RCC 7860 (cell line): Measurements from ENCODE around the gene AARS1.
"Not testable (repeated sequence)": the region's sequence is repeated elsewhere in the genome, so short reads cannot be mapped to it uniquely, and the experiment has no call there.

Experiments used
- DNase-seq: peaks from one replicate; pipeline ENCODE4 v3.0.0-alpha.2; 2015; ENCODE audit warnings: low spot score
- FAIRE-seq: peaks from 2 replicates; lab custom pipeline; 2012; peaks lifted over from hg19 to GRCh38; lab: Jason Lieb, UNC

The AARS1 gene

GRCh38 chr16:70289229-70290094 lies at the start of gene AARS1:
TSS of gene AARS1 (minus strand) at chr16:70289506. CDS start at chr16:70282763, 6,743 bp downstream.
- DNase-seq: peak; percentile 98
- FAIRE-seq: peak; percentile 62

- FAIRE-seq: no peak
- no peak for DNase-seq
These were observed 48.5 kb upstream of the AARS1 start for GRCh38 chr16:70337814-70338213.

DNA sequence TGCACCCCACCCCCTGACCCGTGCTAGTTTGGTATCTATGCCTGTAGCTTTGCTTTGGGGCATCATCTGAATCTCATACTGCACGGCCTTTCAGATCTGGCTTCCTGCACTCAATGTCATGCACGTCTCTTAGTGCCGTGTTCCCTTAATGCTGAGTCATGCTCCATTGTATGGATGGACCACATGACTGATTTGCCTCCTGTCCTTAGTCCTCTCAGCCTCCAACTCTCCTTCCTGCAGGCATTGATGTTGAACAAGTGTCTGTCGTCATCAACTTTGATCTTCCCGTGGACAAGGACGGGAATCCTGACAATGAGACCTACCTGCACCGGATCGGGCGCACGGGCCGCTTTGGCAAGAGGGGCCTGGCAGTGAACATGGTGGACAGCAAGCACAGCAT lies 43.4 kb upstream of the AARS1 start:
- not testable (repeated sequence) for FAIRE-seq, DNase-seq

DNA sequence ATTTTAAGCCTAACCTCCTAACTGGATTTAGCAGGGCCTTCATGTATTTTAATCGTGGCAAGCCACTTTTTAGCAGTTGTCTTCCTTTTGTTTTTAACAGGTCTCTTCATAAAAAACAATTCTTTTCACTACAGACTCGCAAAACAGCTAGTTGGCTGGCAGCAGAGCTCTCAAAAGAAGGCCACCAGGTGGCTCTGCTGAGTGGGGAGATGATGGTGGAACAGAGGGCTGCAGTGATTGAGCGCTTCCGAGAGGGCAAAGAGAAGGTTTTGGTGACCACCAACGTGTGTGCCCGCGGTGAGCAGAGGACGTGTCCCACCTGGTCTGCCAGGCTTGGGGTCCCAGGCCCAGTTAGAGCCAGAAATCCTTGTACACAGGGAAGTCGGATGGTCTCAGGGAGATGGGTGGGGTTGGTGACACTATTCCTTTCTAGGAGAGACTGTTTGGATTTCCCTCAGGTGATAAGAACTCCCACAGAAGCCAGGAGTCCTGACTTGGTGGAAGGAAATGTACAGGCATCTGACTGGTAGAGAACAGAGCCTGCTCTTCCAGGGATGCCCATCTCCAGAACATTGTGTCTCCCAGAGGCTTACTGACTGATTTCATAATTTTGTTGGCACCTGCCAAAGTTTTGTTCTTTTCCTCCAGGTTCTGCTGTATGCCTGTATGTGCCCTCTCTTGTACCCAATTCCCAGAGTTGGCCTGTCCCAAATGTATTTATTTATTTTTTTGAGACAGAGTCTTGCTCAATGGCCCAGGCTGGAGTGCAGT lies 42.5 kb upstream of the AARS1 start:
- FAIRE-seq: no peak
- no peak for DNase-seq

GRCh38 chr16:70331091-70331490 lies 41.8 kb upstream of the AARS1 start:
- DNase-seq: no peak
- FAIRE-seq: no peak

DNA sequence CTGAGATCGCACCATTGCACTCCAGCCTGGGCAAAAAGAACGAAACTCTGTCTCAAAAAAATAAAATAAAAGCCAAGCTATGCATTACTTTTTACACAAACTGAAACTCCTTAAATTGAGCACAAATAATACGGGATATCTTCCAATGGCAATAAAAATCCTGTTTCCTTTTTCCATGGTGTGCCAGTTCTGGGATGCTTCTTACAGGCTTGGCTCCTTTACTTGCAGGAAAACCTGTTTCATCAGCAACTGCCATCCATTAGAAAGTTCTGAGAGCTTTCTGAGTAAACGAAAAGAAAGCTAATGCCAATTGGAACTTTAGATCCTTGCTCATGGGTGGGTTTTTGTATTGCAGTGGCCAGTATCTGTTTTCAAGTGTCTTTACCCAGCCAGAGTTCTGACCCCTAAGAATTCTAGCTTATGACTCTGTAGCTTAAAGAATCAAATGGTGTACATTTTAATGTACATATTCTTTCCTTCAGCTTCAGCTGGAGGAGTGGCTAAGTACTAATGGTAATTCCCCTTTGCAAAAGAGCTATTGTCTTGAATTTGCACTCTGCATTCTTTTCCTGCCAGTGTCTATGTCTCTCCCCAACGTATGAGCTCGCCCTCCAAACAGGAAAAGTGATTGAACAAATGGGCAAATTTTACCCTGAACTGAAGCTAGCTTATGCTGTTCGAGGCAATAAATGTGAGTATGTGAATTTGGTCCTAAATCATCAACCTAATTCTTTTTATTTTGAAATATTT lies 35.9 kb upstream of the AARS1 start:
- no peak for FAIRE-seq

DNA sequence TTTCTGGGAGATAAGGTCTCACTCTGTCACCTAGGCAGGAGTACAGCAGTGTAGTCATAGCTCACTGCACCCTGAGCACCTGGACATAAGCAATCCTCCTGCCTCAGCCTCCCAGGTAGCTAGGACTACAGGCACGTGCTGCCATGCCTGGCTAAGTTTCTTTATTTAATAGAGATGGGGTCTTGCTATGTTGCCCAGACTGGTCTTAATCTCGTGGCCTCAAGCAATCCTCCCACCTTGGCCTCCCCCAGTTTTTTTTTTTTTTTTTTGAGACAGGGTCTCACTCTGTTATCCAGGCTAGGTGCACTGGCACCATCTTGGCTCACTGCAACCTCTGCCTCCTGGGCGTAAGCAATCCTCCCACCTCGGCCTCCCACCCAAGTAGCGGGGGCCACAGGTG lies 30.8 kb upstream of the AARS1 start:
- FAIRE-seq: no peak
- DNase-seq: no peak

More for the DNA sequence above, 35.9 kb upstream of the AARS1 start:
- no peak for DNase-seq

- DNase-seq, FAIRE-seq: not testable (repeated sequence)
These were observed 18.4 kb upstream of the AARS1 start for GRCh38 chr16:70307726-70308125.

DNA sequence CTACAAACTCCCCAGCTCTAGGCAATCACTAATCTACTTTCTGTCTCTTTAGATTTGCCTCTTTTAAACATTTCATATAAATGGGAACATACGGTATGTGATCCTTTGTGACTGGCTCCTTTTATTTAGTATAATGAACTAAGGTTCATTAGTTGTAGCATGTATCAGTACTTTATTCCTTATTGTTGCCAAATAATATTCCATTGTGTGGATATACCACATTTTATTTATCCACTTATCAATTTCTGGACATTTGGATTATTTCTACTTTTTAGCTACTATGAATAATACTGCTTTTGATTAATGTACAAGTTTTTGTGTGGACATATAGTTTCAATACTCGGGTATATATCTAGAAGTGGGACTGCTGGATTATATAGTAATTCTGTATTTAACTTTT lies 17.6 kb upstream of the AARS1 start:
- no peak for FAIRE-seq
- no peak for DNase-seq

- DNase-seq (no peak), FAIRE-seq (no peak)
These were observed 15.7 kb upstream of the AARS1 start for GRCh38 chr16:70304892-70305448.

GRCh38 chr16:70302745-70303144 lies 13.4 kb upstream of the AARS1 start:
- FAIRE-seq (no peak), DNase-seq (no peak)

GRCh38 chr16:70301121-70301520 lies 11.8 kb upstream of the AARS1 start:
- no peak for FAIRE-seq
- no peak for DNase-seq

GRCh38 chr16:70298988-70299938 lies 10.0 kb upstream of the AARS1 start, which contains the start of gene DDX19B:
TSS of gene DDX19B (plus strand) at chr16:70299186. CDS start at chr16:70299298, 112 bp downstream.
- peak; percentile 37 for DNase-seq
- no peak for FAIRE-seq

DNA sequence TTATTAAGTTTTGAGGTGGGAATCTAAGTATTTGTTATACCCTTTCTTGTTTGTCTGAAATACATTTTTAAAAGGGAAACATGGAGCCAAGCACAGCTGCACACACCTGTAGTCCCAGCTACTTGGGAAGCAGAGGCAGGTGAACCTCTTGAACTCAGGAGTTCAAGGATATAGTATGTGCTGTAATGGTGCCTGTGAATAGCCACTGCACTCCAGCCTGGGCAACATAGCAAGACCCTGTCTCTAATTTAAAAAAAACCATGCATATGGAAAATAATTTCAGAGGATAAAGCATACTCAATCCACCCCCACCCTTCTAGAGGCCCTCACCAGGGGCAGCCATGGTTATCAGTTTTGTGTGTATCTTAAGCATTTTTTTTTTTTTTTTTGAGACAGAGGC lies 6.3 kb upstream of the AARS1 start:
- no peak for FAIRE-seq
- DNase-seq: no peak

DNA sequence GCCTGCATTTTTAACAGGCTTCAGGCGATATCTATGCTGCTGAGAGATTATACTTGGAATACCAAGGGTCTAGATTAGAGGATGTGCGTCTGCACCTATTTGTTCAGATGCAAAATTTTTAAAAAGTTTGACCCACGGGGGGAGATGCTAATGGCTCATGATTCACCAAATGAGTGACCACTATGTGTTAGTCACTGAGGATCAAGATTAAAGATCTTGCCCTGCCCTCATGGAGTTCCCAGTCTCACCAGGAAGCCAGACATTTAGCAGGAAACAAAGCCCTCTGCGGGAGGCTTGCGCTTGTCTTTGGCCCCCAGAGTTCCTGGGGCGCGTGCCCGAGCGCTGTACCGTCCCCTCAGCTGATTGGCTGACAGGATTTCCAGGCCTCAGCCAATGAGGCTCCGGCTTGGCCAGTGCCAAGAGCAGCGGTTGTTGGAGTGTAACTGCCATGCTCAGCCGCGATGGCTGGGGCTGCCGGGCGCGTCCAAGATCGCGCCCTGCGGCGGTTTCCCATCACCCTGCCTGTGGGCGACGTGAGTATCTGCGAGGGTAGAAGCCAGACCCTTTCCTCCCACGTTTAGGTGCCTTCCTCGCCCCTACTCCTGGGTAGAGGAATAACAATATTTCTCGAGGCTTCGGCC lies 5.2 kb upstream of the AARS1 start:
- DNase-seq (no peak), FAIRE-seq (no peak)

- not testable (repeated sequence) for FAIRE-seq, DNase-seq
These were observed 2.8 kb upstream of the AARS1 start for GRCh38 chr16:70292148-70292547.

DNA sequence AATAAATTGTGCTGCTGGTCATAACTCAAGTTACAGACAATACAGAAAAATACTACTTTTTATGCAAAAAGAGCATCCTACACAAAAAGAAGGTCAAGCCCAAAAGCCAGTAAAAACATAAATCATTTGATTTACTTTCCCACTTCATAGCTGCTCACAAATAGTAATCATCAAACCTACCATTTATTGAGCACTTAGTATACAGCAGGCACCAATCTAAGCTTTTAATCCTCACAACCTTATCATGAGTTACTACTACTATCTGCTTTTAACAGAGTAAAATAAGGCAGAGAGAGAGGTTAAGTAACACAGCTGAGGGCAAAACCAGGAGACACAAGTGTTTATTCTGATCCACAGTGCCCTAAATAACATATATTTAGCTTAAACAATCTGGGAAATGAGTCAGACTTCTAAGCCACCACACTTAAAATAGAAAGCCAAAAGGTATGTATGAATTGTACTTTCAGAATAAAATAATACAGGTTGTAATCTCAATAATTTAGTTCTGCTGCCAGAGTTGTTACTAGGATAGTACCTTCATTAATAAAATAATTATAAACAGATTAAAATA lies 1.7 kb upstream of the AARS1 start:
- DNase-seq (no peak), FAIRE-seq (no peak)

- not testable (repeated sequence) for FAIRE-seq, DNase-seq
These were observed 1.9 kb downstream of the AARS1 start for GRCh38 chr16:70287304-70287971.
